ENCODE data around the gene ATN1.
"Not testable (repeated sequence)": the region's sequence is repeated elsewhere in the genome, so short reads cannot be mapped to it uniquely, and the experiment has no call there.

ATN1 gene

GRCh38 chr12:6903722-6904121 lies 24.0 kb upstream of the ATN1 start:
- no peak overlapping the region for H3K4me3 ChIP-seq
- peak overlapping the region in 3 of 21 experiments; percentile 84 to 88 (median 86) for H3K27ac ChIP-seq

GRCh38 chr12:6904280-6905276 lies 23.2 kb upstream of the ATN1 start, which contains the start of gene LRRC23:
TSS of gene LRRC23 (plus strand) at chr12:6904822. CDS start at chr12:6905634, 812 bp downstream.
- H3K4me3 ChIP-seq, result peak within 1 kb of the TSS; percentile 52 to 70 (median 60)
- H3K27ac ChIP-seq, result peak within 1 kb of the TSS in 20 of 21 experiments; percentile 30 to 88 (median 79)

- Histone ChIP-seq H3K27ac (peak overlapping the region in 16 of 21 experiments; percentile 68 to 88 (median 80)), H3K4me3 (peak overlapping the region in 5 of 7 experiments; percentile 56 to 70 (median 66))
Observed at GRCh38 chr12:6905414-6906040, 22.2 kb upstream of the ATN1 start.

GRCh38 chr12:6908141-6908540 lies 19.6 kb upstream of the ATN1 start:
- H3K4me3 ChIP-seq, H3K27ac ChIP-seq: not testable (repeated sequence)

GRCh38 chr12:6909421-6910145 lies 18.2 kb upstream of the ATN1 start:
- Histone ChIP-seq H3K27ac (no peak overlapping the region), H3K4me3 (no peak overlapping the region)

GRCh38 chr12:6912164-6912935 lies 15.4 kb upstream of the ATN1 start:
- Histone ChIP-seq H3K27ac (no peak overlapping the region), H3K4me3 (no peak overlapping the region)

- Histone ChIP-seq H3K27ac (peak within 1 kb of the TSS in 19 of 21 experiments; percentile 18 to 91 (median 76)), H3K4me3 (peak within 1 kb of the TSS; percentile 48 to 81 (median 62))
Observed at GRCh38 chr12:6914246-6914946, 13.4 kb upstream of the ATN1 start, which contains the start of gene ENO2. TSS of gene ENO2 (plus strand) at chr12:6914580. CDS start at chr12:6915833, 1,253 bp downstream.

GRCh38 chr12:6914947-6915788 lies 12.6 kb upstream of the ATN1 start:
- peak overlapping the region; percentile 48 to 81 (median 62) for H3K4me3 ChIP-seq
- peak overlapping the region in 18 of 21 experiments; percentile 18 to 91 (median 76) for H3K27ac ChIP-seq

GRCh38 chr12:6915789-6916285 lies 11.9 kb upstream of the ATN1 start:
- no peak overlapping the region for H3K27ac ChIP-seq
- H3K4me3 ChIP-seq, result peak overlapping the region in 1 of 7 experiments; percentile 64

GRCh38 chr12:6916426-6917200 lies 11.1 kb upstream of the ATN1 start:
- no peak overlapping the region for H3K27ac ChIP-seq
- H3K4me3 ChIP-seq, result no peak overlapping the region

- H3K4me3 ChIP-seq, result no peak overlapping the region
- H3K27ac ChIP-seq, result no peak overlapping the region
Observed at GRCh38 chr12:6917491-6918231, 10.1 kb upstream of the ATN1 start.

- Histone ChIP-seq H3K4me3 (no peak overlapping the region), H3K27ac (no peak overlapping the region)
Observed at GRCh38 chr12:6919588-6919987, 8.2 kb upstream of the ATN1 start.

GRCh38 chr12:6921539-6921938 lies 6.2 kb upstream of the ATN1 start:
- no peak overlapping the region for H3K27ac ChIP-seq
- H3K4me3 ChIP-seq, result no peak overlapping the region

- H3K4me3 ChIP-seq, result no peak overlapping the region
Observed at GRCh38 chr12:6921996-6922946, 5.5 kb upstream of the ATN1 start.

More at GRCh38 chr12:6921996-6922946, 5.5 kb upstream of the ATN1 start:
- H3K27ac ChIP-seq, result peak overlapping the region in 2 of 21 experiments; percentile 7 to 16

All from skin epidermis (tissue), 12 donors.